BJ (cell line): ENCODE data around the gene PIBF1. TPM values are rescaled to one million over a fixed set of nuclear protein-coding genes. Genes with fewer than 3 reads are reported as not detected.

Experiments used
- CTCF ChIA-PET: fragments of 350-600 bp; formaldehyde crosslinking; extraction: SDS; loops from one replicate; lab custom pipeline; 2021; ENCODE audit warnings: antibody characterized with exemption, inconsistent platforms; lab: Yijun Ruan, JAX
- POLR2A ChIA-PET: fragments of 300-600 bp; sonication (Branson Sonifier 250); formaldehyde crosslinking; extraction: SDS; loops from one replicate; lab custom pipeline; 2021; ENCODE audit warnings: antibody characterized with exemption; lab: Charles Lee
- DNase-seq: peaks from one replicate; pipeline ENCODE4 v3.0.0-alpha.2; 2011; ENCODE audit warnings: low read depth
- H3K27me3 ChIP-seq: 2 replicates; pipeline ENCODE4 v1.6.0; 2011; ENCODE audit warnings: low read length; ENCODE audit not compliant: control insufficient read depth, insufficient read depth
- H3K36me3 ChIP-seq: 2 replicates; pipeline ENCODE4 v1.5.1; 2011; ENCODE audit warnings: low read length; ENCODE audit not compliant: control insufficient read depth, insufficient read depth
- H3K4me3 ChIP-seq: 2 replicates; pipeline ENCODE4 v1.5.1; 2011; ENCODE audit warnings: low read depth, mild to moderate bottlenecking, control low read depth, low read length
- CTCF ChIP-seq: IDR thresholded peaks from 2 replicates; pipeline ENCODE4 v1.5.1; 2011; ENCODE audit warnings: low read depth, mild to moderate bottlenecking, control low read depth, inconsistent platforms, low read length, moderate library complexity; ENCODE audit not compliant: insufficient read depth
- polyA plus RNA-seq: library from polyadenylated mRNA; depleted of rRNA; stranded (reverse); fragments of >200 nt; gene quantifications from 2 replicates; pipeline ENCODE4 v1.2.3, GENCODE V29; 2011

The PIBF1 gene
- polyA plus RNA-seq, 1 experiment, result 1.7 TPM

- Histone ChIP-seq H3K36me3 (no peaks in the 10 kb centered on the region), H3K4me3 (no peak overlapping the region), H3K27me3 (no peaks in the 10 kb centered on the region)
- TF ChIP-seq CTCF, result no peak
- POLR2A ChIA-PET, result no interaction called here
- no peak for DNase-seq
- CTCF ChIA-PET, result no interaction called here
Measured at GRCh38 chr13:72998012-72998411, 216.1 kb downstream of the PIBF1 start.

- Histone ChIP-seq H3K27me3 (no peaks in the 10 kb centered on the region), H3K4me3 (no peak overlapping the region), H3K36me3 (no peaks in the 10 kb centered on the region)
- POLR2A ChIA-PET, result no interaction called here
- no peak for TF ChIP-seq CTCF
- CTCF ChIA-PET, result no interaction called here
- DNase-seq, result no peak
Measured at GRCh38 chr13:73000027-73000674, 218.2 kb downstream of the PIBF1 start.

- CTCF ChIA-PET, result interaction anchor here (1.3 kb wide), 1 partner anchor 21 kb away, joined by 3 read pairs; no protein-coding TSS in a partner anchor
Measured at GRCh38 chr13:73001971-73002370, 220.0 kb downstream of the PIBF1 start.

GRCh38 chr13:73011751-73012150, 229.8 kb downstream of the PIBF1 start:
- TF ChIP-seq CTCF, result no peak
- Histone ChIP-seq H3K4me3 (no peak overlapping the region), H3K27me3 (no peaks in the 10 kb centered on the region), H3K36me3 (no peaks in the 10 kb centered on the region)
- POLR2A ChIA-PET, result no interaction called here
- no peak for DNase-seq
- CTCF ChIA-PET, result interaction anchor here (0.9 kb wide), 1 partner anchor 65 kb away, joined by 3 read pairs; no protein-coding TSS in a partner anchor

More at GRCh38 chr13:73001971-73002370, 220.0 kb downstream of the PIBF1 start:
- H3K36me3 ChIP-seq, result no peaks in the 10 kb centered on the region
- no peak for TF ChIP-seq CTCF
- H3K27me3 ChIP-seq, result no peaks in the 10 kb centered on the region
- POLR2A ChIA-PET, result no interaction called here
- DNase-seq, result no peak
- no peak overlapping the region for H3K4me3 ChIP-seq

GRCh38 chr13:73015805-73016204, 233.9 kb downstream of the PIBF1 start:
- ChIA-PET POLR2A (no interaction called here), CTCF (interaction anchor here (0.6 kb wide), 1 partner anchor 467 kb away, joined by 3 read pairs; no protein-coding TSS in a partner anchor)
- no peaks in the 10 kb centered on the region for H3K36me3 ChIP-seq
- no peaks in the 10 kb centered on the region for H3K27me3 ChIP-seq
- DNase-seq, result no peak
- TF ChIP-seq CTCF, result no peak
- no peak overlapping the region for H3K4me3 ChIP-seq
